Neural cell (in vitro differentiated cells): ENCODE data around the gene ADAM10. TPM values are rescaled to one million over a fixed set of nuclear protein-coding genes. Genes with fewer than 3 reads are reported as not detected.

Experiments
- H2AFZ ChIP-seq: fragments of 200-600, 300-800 bp; sonication (generic), shearing (Covaris generic); 2 replicates; pipeline ENCODE4 v1.6.0; 2014; ENCODE audit warnings: low read depth, mild to moderate bottlenecking, antibody characterized with exemption, low read length, moderate library complexity
- H3F3A ChIP-seq: fragments of 200-600 bp; shearing (Covaris generic); 2 replicates; pipeline ENCODE4 v1.6.1; 2016; ENCODE audit warnings: mild to moderate bottlenecking, moderate library complexity, mixed read lengths, antibody characterized with exemption, low read length; ENCODE audit not compliant: insufficient read depth, poor library complexity, severe bottlenecking
- H3K27ac ChIP-seq: fragments of 200-600, 300-800 bp; sonication (generic), shearing (Covaris generic); 2 replicates; pipeline ENCODE4 v1.5.1; 2014; ENCODE audit warnings: mild to moderate bottlenecking, low read length, moderate library complexity
- H3K27me3 ChIP-seq: fragments of 300-800, 200-600 bp; sonication (generic), shearing (Covaris generic); 2 replicates; pipeline ENCODE4 v1.6.0; 2014; ENCODE audit warnings: mild to moderate bottlenecking, low read depth, low read length, moderate library complexity; ENCODE audit not compliant: insufficient read depth
- H3K36me3 ChIP-seq: fragments of 300-800, 200-600 bp; sonication (generic), shearing (Covaris generic); 2 replicates; pipeline ENCODE4 v1.5.1; 2014; ENCODE audit warnings: mild to moderate bottlenecking, antibody characterized with exemption, low read length, moderate library complexity; ENCODE audit not compliant: insufficient read depth
- H3K4me2 ChIP-seq: fragments of 300-800, 200-600 bp; sonication (generic), shearing (Covaris generic); 2 replicates; pipeline ENCODE4 v1.6.0; 2014; ENCODE audit warnings: mild to moderate bottlenecking, low read length
- H3K4me3 ChIP-seq: fragments of 300-800, 200-600 bp; sonication (generic), shearing (Covaris generic); 2 replicates; pipeline ENCODE4 v1.5.1; 2014; ENCODE audit warnings: mild to moderate bottlenecking, low read length, moderate library complexity
- H3K79me2 ChIP-seq: fragments of 200-600 bp; shearing (Covaris generic); replicated peaks from 2 replicates; pipeline ENCODE4 v1.6.0; 2014; ENCODE audit warnings: mild to moderate bottlenecking, low read length, moderate library complexity; ENCODE audit not compliant: insufficient read depth
- H3K9ac ChIP-seq: fragments of 300-800, 200-600 bp; sonication (generic), shearing (Covaris generic); 2 replicates; pipeline ENCODE4 v1.6.1; 2016; ENCODE audit warnings: mild to moderate bottlenecking, low read length, mixed read lengths
- H3K9me2 ChIP-seq: fragments of 200-600 bp; shearing (Covaris generic); 2 replicates; pipeline ENCODE4 v1.6.1; 2016; ENCODE audit warnings: mild to moderate bottlenecking, low read length, mixed read lengths; ENCODE audit not compliant: insufficient read depth
- H3K9me3 ChIP-seq: fragments of 200-600, 300-800 bp; sonication (generic), shearing (Covaris generic); 2 replicates; pipeline ENCODE4 v1.6.1; 2016; ENCODE audit warnings: mild to moderate bottlenecking, mixed run types, low read length, moderate library complexity, mixed read lengths
- H4K20me1 ChIP-seq: fragments of 200-600 bp; shearing (Covaris generic); 2 replicates; pipeline ENCODE4 v1.6.1; 2016; ENCODE audit warnings: mild to moderate bottlenecking, mixed run types; ENCODE audit not compliant: insufficient read depth
- EP300 ChIP-seq: fragments of 450-650 bp; conservative IDR thresholded peaks from 2 replicates; pipeline ENCODE4 v1.6.1; 2014; ENCODE audit warnings: antibody characterized with exemption, mild to moderate bottlenecking, moderate library complexity; ENCODE audit not compliant: poor library complexity, severe bottlenecking
- EZH2 ChIP-seq: fragments of 200-600, 300-800 bp; shearing (Covaris generic), sonication (generic); IDR thresholded peaks from 2 replicates; pipeline ENCODE4 v1.6.1; 2014; ENCODE audit warnings: antibody characterized with exemption, low read length, borderline replicate concordance, mild to moderate bottlenecking; ENCODE audit not compliant: insufficient read depth, poor library complexity, severe bottlenecking
- MXI1 ChIP-seq: fragments of 450-650 bp; conservative IDR thresholded peaks from 2 replicates; pipeline ENCODE4 v1.6.1; 2014; ENCODE audit warnings: antibody characterized with exemption, mild to moderate bottlenecking; ENCODE audit not compliant: poor library complexity, severe bottlenecking
- POLR2AphosphoS5 ChIP-seq: IDR thresholded peaks from 2 replicates; pipeline ENCODE4 v1.6.1; 2012
- RAD21 ChIP-seq: fragments of 450-650 bp; conservative IDR thresholded peaks from 2 replicates; pipeline ENCODE4 v1.6.1; 2014; ENCODE audit warnings: antibody characterized with exemption, mild to moderate bottlenecking, moderate library complexity
- SMC3 ChIP-seq: fragments of 450-650 bp; conservative IDR thresholded peaks from 2 replicates; pipeline ENCODE4 v1.6.1; 2014; ENCODE audit warnings: antibody characterized with exemption, mild to moderate bottlenecking, moderate library complexity; ENCODE audit not compliant: poor library complexity
- TAF1 ChIP-seq: IDR thresholded peaks from 2 replicates; pipeline ENCODE4 v1.6.1; 2012; ENCODE audit warnings: low read depth
- polyA plus RNA-seq: library from polyadenylated mRNA; depleted of rRNA; stranded (reverse); fragments of >200 nt; gene quantifications from 2 replicates; pipeline ENCODE4 v1.2.3, GENCODE V29; 2014
- TF ChIP-seq, protein P1 (sequence below): IDR thresholded peaks from 2 replicates; pipeline ENCODE4 v1.6.1; 2012; ENCODE audit warnings: borderline replicate concordance
- TF ChIP-seq, protein P2 (sequence below): fragments of 450-650 bp; IDR thresholded peaks from 2 replicates; pipeline ENCODE4 v1.5.1; 2014; ENCODE audit warnings: antibody characterized with exemption, mild to moderate bottlenecking, moderate library complexity; ENCODE audit not compliant: poor library complexity, severe bottlenecking

Gene ADAM10
- polyA plus RNA-seq, 1 donor from 2014 or later, result 66.3 TPM

DNA sequence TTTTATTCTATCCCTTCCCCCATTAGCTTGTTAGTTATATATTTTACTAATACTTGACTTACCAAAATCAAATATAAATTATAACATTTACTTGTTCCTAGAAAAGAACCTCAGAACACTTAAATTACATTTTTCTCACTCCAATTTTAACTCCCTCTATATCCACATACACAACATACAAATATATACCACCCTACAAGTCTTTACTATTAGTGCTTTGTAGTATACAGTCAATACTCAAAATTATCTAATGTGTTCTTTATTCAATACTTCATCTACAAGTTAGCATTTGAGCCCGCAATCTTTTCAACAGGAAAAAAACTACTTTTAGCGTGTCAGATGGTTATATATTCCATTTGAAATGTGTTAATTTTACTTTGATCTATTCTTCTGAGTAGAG is 100.3 kb downstream of the ADAM10 start:
- Histone ChIP-seq H3K79me2 (no peaks in the 10 kb centered on the region), H3K4me2 (no peak overlapping the region), H3K27me3 (no peaks in the 10 kb centered on the region), H2AFZ (no peak overlapping the region), H3K9ac (no peak overlapping the region), H3K9me2 (no peaks in the 10 kb centered on the region), H3K36me3 (no peaks in the 10 kb centered on the region), H3K27ac (no peak overlapping the region), H4K20me1 (no peaks in the 10 kb centered on the region), H3K4me3 (no peak overlapping the region), H3K9me3 (no peaks in the 10 kb centered on the region), H3F3A (no peaks in the 10 kb centered on the region)
- no peak for TF ChIP-seq RAD21
- TF ChIP-seq TAF1, result no peak
- no peak for TF ChIP-seq EZH2
- no peak for TF ChIP-seq POLR2AphosphoS5
- TF ChIP-seq, protein P1, sequence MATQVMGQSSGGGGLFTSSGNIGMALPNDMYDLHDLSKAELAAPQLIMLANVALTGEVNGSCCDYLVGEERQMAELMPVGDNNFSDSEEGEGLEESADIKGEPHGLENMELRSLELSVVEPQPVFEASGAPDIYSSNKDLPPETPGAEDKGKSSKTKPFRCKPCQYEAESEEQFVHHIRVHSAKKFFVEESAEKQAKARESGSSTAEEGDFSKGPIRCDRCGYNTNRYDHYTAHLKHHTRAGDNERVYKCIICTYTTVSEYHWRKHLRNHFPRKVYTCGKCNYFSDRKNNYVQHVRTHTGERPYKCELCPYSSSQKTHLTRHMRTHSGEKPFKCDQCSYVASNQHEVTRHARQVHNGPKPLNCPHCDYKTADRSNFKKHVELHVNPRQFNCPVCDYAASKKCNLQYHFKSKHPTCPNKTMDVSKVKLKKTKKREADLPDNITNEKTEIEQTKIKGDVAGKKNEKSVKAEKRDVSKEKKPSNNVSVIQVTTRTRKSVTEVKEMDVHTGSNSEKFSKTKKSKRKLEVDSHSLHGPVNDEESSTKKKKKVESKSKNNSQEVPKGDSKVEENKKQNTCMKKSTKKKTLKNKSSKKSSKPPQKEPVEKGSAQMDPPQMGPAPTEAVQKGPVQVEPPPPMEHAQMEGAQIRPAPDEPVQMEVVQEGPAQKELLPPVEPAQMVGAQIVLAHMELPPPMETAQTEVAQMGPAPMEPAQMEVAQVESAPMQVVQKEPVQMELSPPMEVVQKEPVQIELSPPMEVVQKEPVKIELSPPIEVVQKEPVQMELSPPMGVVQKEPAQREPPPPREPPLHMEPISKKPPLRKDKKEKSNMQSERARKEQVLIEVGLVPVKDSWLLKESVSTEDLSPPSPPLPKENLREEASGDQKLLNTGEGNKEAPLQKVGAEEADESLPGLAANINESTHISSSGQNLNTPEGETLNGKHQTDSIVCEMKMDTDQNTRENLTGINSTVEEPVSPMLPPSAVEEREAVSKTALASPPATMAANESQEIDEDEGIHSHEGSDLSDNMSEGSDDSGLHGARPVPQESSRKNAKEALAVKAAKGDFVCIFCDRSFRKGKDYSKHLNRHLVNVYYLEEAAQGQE, result no peak
- no peak for TF ChIP-seq SMC3
- TF ChIP-seq, protein P2, sequence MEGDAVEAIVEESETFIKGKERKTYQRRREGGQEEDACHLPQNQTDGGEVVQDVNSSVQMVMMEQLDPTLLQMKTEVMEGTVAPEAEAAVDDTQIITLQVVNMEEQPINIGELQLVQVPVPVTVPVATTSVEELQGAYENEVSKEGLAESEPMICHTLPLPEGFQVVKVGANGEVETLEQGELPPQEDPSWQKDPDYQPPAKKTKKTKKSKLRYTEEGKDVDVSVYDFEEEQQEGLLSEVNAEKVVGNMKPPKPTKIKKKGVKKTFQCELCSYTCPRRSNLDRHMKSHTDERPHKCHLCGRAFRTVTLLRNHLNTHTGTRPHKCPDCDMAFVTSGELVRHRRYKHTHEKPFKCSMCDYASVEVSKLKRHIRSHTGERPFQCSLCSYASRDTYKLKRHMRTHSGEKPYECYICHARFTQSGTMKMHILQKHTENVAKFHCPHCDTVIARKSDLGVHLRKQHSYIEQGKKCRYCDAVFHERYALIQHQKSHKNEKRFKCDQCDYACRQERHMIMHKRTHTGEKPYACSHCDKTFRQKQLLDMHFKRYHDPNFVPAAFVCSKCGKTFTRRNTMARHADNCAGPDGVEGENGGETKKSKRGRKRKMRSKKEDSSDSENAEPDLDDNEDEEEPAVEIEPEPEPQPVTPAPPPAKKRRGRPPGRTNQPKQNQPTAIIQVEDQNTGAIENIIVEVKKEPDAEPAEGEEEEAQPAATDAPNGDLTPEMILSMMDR, result no peak
- TF ChIP-seq EP300, result no peak
- TF ChIP-seq MXI1, result no peak

DNA sequence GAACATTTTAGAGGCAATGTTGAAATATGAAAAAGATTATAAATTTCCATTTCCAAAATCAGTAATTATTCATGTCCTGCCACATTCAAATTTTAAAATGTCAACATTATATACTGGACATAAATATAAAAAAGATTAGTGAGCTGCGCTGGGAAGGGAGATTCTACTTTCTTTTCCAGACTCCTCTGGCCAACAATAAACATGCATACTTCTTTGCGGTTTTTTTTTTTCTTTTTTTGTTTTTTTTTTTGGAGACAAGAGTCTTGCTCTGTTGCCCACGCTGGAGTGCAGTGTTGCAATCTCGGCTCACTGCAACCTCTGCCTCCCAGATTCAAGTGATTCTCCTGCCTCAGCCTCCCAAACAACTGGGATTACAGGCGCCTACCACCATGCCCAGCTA is 105.5 kb downstream of the ADAM10 start:
- Histone ChIP-seq H3K27ac (no peak overlapping the region), H3K9me3 (no peaks in the 10 kb centered on the region), H4K20me1 (no peaks in the 10 kb centered on the region), H3K4me3 (no peak overlapping the region), H3K9me2 (no peaks in the 10 kb centered on the region), H2AFZ (no peak overlapping the region), H3K79me2 (no peaks in the 10 kb centered on the region), H3K27me3 (no peaks in the 10 kb centered on the region), H3K36me3 (no peaks in the 10 kb centered on the region), H3K4me2 (no peak overlapping the region), H3F3A (no peaks in the 10 kb centered on the region), H3K9ac (no peak overlapping the region)
- TF ChIP-seq EP300, result no peak
- TF ChIP-seq, protein P2, result no peak
- TF ChIP-seq RAD21, result no peak
- no peak for TF ChIP-seq MXI1
- TF ChIP-seq EZH2, result no peak
- TF ChIP-seq POLR2AphosphoS5, result no peak
